GM10847 (cell line): ENCODE results near the gene NDUFS7.

ENCODE experiments used
- POLR2A ChIP-seq: IDR thresholded peaks from 2 replicates; pipeline ENCODE4 v1.6.1; 2011; ENCODE audit not compliant: insufficient read length; ENCODE audit errors: extremely low read depth

NDUFS7 gene

GRCh38 chr19:1390890-1391423, 7.2 kb downstream of the NDUFS7 start:
- no peak for TF ChIP-seq POLR2A

GRCh38 chr19:1392407-1392806, 8.7 kb downstream of the NDUFS7 start:
- TF ChIP-seq POLR2A: no peak

GRCh38 chr19:1392939-1393530, 9.3 kb downstream of the NDUFS7 start:
- no peak for TF ChIP-seq POLR2A

- TF ChIP-seq POLR2A: no peak
Observed at GRCh38 chr19:1393841-1394240, 10.1 kb downstream of the NDUFS7 start.

- no peak for TF ChIP-seq POLR2A
Observed at GRCh38 chr19:1394252-1395193, 10.8 kb downstream of the NDUFS7 start.

GRCh38 chr19:1395194-1396018, 11.7 kb downstream of the NDUFS7 start:
- no peak for TF ChIP-seq POLR2A

- TF ChIP-seq POLR2A: no peak
Observed at GRCh38 chr19:1396019-1396767, 12.5 kb downstream of the NDUFS7 start.

- TF ChIP-seq POLR2A: no peak
Observed at GRCh38 chr19:1396768-1397679, 13.3 kb downstream of the NDUFS7 start.

GRCh38 chr19:1397838-1398237, 14.1 kb downstream of the NDUFS7 start:
- no peak for TF ChIP-seq POLR2A

- TF ChIP-seq POLR2A: no peak
Observed at GRCh38 chr19:1399079-1399478, 15.4 kb downstream of the NDUFS7 start.

- TF ChIP-seq POLR2A: no peak
Observed at GRCh38 chr19:1399745-1400144, 16.0 kb downstream of the NDUFS7 start.

GRCh38 chr19:1400281-1401137, 16.8 kb downstream of the NDUFS7 start:
- TF ChIP-seq POLR2A: no peak
